Activated CD4-positive, alpha-beta memory T cell treated with anti-CD3 and anti-CD28 coated beads for 36 hours (primary cell): ENCODE results near the gene SCGB1C2. TPM values are rescaled to one million over a fixed set of nuclear protein-coding genes. Genes with fewer than 3 reads are reported as not detected.
"Not testable (repeated sequence)": the region's sequence is repeated elsewhere in the genome, so short reads cannot be mapped to it uniquely, and the experiment has no call there.

Experiments
- CTCF ChIA-PET: fragments of 350-600 bp; sonication (Branson Sonifier 250); formaldehyde crosslinking; loops from one replicate; lab custom pipeline; 2021; ENCODE audit warnings: antibody characterized with exemption, inconsistent platforms; lab: Charles Lee
- POLR2A ChIA-PET: fragments of 350-600 bp; sonication (Branson Sonifier 250); formaldehyde crosslinking; loops from one replicate; lab custom pipeline; 2021; ENCODE audit warnings: antibody characterized with exemption; lab: Charles Lee
- DNase-seq: peaks from one replicate; pipeline ENCODE4 v3.0.0-alpha.2; 2020
- H3K27ac Mint-ChIP-seq: one replicate; pipeline ENCODE4 v1.8.0; 2021; ENCODE audit warnings: mixed read lengths
- H3K27me3 Mint-ChIP-seq: one replicate; pipeline ENCODE4 v1.8.0; 2021; ENCODE audit warnings: mixed read lengths
- H3K36me3 Mint-ChIP-seq: one replicate; pipeline ENCODE4 v1.8.0; 2021; ENCODE audit warnings: mixed read lengths
- H3K4me1 Mint-ChIP-seq: one replicate; pipeline ENCODE4 v1.8.0; 2021; ENCODE audit warnings: low read depth, mixed read lengths
- H3K4me3 Mint-ChIP-seq: one replicate; pipeline ENCODE4 v1.8.0; 2021; ENCODE audit warnings: mild to moderate bottlenecking, mixed read lengths
- H3K9me3 Mint-ChIP-seq: one replicate; pipeline ENCODE4 v1.8.0; 2021; ENCODE audit warnings: mixed read lengths
- intact Hi-C: fragments of 100-400 bp; cut with micrococcal nuclease; formaldehyde crosslinking; loops from one replicate; pipeline ENCODE4 v1.15.1; 2023
- total RNA-seq, 2 experiments: library from RNA; stranded (reverse); gene quantifications; one replicate each; pipeline ENCODE4 v1.2.3, GENCODE V29; 2021

SCGB1C2 gene
- not detected for total RNA-seq

DNA sequence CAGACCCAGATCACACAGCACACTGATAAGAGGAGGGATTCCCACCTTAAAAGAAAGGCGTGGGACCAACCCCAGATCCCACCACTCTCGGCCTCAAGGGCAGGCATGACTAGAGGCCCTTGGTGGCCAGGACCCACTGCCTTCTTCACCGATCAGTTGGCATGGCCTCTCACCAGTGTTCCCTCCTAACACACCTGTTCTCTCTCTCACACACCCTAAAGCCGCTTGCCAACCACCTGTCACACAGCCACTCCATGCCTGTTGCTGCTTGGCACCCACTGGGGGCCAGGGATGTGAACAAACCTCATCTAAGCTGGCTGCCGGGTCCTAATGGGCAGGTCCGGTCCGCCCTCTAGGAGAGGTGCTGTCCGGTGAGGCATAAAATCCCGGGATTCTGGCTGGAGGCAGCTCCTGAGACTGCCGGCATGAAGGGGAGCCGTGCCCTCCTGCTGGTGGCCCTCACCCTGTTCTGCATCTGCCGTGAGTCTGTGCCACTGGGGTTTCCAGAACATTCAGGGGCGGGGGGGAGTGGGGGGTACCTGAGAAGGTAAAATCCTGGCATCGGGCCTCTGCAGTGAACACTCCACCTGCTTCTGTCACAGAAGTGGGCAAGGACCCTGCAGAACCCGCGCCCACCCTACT, at the start of gene SCGB1C2:
Gene SCGB1C2, plus strand, starts transcription at position 404 of the 642 bp plus-strand sequence. Its CDS starts 22 bp downstream, at position 426.
- CTCF ChIA-PET, intact Hi-C loops, H3K9me3 Mint-ChIP-seq, H3K4me3 Mint-ChIP-seq, POLR2A ChIA-PET, H3K27me3 Mint-ChIP-seq, H3K27ac Mint-ChIP-seq, H3K4me1 Mint-ChIP-seq, H3K36me3 Mint-ChIP-seq: not testable (repeated sequence)
- DNase-seq: peak; percentile 4

DNA sequence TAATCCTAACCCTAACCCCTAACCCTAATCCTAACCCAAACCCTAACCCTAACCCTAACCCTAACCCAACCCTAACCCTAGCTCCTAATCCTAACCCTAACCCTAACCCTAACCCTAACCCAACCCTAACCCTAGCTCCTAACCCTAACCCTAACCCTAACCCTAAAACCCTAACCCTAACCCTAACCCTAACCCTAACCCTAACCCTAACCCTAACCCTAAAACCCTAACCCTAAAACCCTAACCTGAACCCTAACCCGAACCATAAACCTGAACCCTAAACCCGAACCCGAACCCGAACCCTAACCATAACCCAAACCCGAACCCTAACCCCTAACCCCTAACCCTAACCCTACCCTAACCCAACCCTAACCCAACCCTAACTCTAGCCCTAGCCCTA, 24.3 kb upstream of the SCGB1C2 start:
- H3K27ac Mint-ChIP-seq, intact Hi-C loops, DNase-seq: not testable (repeated sequence)

GRCh38 chr17:118339-118917, 18.9 kb upstream of the SCGB1C2 start:
- H3K27ac Mint-ChIP-seq, POLR2A ChIA-PET, H3K36me3 Mint-ChIP-seq, H3K9me3 Mint-ChIP-seq, CTCF ChIA-PET, H3K4me1 Mint-ChIP-seq, intact Hi-C loops, DNase-seq, H3K4me3 Mint-ChIP-seq, H3K27me3 Mint-ChIP-seq: not testable (repeated sequence)

More for the DNA sequence above, 24.3 kb upstream of the SCGB1C2 start:
- H3K4me1 Mint-ChIP-seq, H3K36me3 Mint-ChIP-seq, POLR2A ChIA-PET, H3K4me3 Mint-ChIP-seq, H3K27me3 Mint-ChIP-seq, CTCF ChIA-PET, H3K9me3 Mint-ChIP-seq: not testable (repeated sequence)

- H3K4me3 Mint-ChIP-seq, H3K27ac Mint-ChIP-seq, intact Hi-C loops, H3K36me3 Mint-ChIP-seq, DNase-seq, H3K4me1 Mint-ChIP-seq, H3K27me3 Mint-ChIP-seq, POLR2A ChIA-PET, CTCF ChIA-PET, H3K9me3 Mint-ChIP-seq: not testable (repeated sequence)
These were observed 3.4 kb upstream of the SCGB1C2 start for GRCh38 chr17:133932-134331.

- H3K4me1 Mint-ChIP-seq, H3K27me3 Mint-ChIP-seq, H3K36me3 Mint-ChIP-seq, intact Hi-C loops, H3K4me3 Mint-ChIP-seq, CTCF ChIA-PET, POLR2A ChIA-PET, H3K9me3 Mint-ChIP-seq, H3K27ac Mint-ChIP-seq: not testable (repeated sequence)
- DNase-seq: peak; percentile 57
These were observed 3.0 kb upstream of the SCGB1C2 start for GRCh38 chr17:134332-134785.

DNA sequence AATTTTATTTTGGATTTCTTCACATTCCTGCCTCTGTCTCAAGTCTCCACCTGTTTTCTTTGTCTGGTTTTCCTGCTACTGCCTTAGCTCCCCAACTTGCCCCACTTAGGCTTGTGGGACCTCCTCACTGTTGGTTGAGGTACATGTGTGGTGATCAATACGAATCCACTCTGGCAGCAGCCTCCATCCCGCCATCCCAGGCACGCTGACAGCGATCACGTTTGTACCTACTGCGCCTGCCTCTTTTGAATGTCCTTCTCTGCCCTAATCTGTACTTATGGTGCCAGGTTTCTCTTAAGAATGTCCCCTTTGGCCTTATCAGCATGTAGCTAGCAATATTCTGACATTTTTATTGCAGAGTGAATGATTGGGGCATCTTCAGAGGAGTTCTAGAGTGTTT, 2.3 kb upstream of the SCGB1C2 start:
- H3K36me3 Mint-ChIP-seq, H3K4me3 Mint-ChIP-seq, intact Hi-C loops, CTCF ChIA-PET, H3K27ac Mint-ChIP-seq, H3K4me1 Mint-ChIP-seq, POLR2A ChIA-PET, H3K9me3 Mint-ChIP-seq, DNase-seq, H3K27me3 Mint-ChIP-seq: not testable (repeated sequence)

- POLR2A ChIA-PET, H3K4me3 Mint-ChIP-seq, H3K27ac Mint-ChIP-seq, H3K36me3 Mint-ChIP-seq, H3K9me3 Mint-ChIP-seq, intact Hi-C loops, DNase-seq, H3K27me3 Mint-ChIP-seq, H3K4me1 Mint-ChIP-seq, CTCF ChIA-PET: not testable (repeated sequence)
These were observed 1.5 kb upstream of the SCGB1C2 start for GRCh38 chr17:135895-136294.

DNA sequence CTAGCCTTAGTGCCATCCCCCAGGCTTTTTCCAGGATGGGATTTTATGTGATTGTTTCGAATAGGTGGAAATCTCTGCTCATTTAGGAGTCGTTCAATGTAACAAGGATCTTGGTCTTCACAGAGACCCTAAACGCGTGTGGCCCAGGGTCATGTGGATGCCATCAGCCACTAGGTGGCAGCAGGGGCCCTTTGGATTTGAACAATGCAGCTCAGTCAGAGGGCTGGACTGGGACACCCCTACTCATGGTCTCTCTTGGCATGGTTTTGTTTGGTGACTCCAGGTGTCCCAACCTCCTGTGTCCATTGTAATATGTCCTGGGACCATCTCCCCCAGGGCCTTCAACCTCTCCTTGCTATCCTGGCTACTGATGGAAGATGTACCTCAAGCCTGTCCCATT, 838 bp upstream of the SCGB1C2 start:
- H3K27me3 Mint-ChIP-seq, intact Hi-C loops, H3K4me3 Mint-ChIP-seq, H3K27ac Mint-ChIP-seq, H3K4me1 Mint-ChIP-seq, POLR2A ChIA-PET, H3K9me3 Mint-ChIP-seq, H3K36me3 Mint-ChIP-seq, CTCF ChIA-PET: not testable (repeated sequence)
- DNase-seq: peak; percentile 86

DNA sequence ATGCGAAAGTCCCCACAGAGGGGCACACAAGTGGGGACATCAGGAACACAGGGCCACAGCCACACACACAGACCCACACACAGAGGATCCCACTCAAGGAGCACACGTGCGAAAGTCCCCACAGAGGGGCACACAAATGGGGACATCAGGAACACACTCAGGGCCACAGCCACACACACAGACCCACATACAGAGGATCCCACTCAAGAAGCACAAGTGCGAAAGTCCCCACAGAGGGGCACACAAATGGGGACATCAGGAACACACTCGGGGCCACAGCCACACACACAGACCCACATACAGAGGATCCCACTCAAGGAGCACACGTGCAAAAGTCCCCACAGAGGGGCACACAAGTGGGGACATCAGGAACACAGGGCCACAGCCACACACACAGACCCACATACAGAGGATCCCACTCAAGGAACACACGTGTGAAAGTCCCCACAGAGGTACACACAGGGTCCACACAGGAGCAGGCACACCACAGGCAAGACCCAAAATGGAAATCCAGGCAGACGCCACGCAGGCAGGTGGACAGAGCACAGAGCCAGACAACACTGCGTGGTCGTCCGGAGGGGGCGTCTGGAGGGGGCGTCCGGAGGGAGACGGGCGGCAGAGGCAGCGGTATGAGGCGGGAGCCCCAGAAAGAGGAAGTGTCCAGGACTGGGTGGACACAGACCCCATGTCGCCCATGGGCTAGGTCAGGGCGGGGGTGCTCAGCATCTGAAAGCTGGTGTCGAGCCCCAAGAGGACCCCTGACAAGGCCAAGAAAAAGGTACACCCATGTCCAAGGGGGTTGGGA, 2.2 kb downstream of the SCGB1C2 start:
- H3K9me3 Mint-ChIP-seq, H3K27me3 Mint-ChIP-seq, CTCF ChIA-PET, POLR2A ChIA-PET, H3K27ac Mint-ChIP-seq, H3K36me3 Mint-ChIP-seq, H3K4me1 Mint-ChIP-seq, H3K4me3 Mint-ChIP-seq, intact Hi-C loops: not testable (repeated sequence)
- peak; percentile 3 for DNase-seq

DNA sequence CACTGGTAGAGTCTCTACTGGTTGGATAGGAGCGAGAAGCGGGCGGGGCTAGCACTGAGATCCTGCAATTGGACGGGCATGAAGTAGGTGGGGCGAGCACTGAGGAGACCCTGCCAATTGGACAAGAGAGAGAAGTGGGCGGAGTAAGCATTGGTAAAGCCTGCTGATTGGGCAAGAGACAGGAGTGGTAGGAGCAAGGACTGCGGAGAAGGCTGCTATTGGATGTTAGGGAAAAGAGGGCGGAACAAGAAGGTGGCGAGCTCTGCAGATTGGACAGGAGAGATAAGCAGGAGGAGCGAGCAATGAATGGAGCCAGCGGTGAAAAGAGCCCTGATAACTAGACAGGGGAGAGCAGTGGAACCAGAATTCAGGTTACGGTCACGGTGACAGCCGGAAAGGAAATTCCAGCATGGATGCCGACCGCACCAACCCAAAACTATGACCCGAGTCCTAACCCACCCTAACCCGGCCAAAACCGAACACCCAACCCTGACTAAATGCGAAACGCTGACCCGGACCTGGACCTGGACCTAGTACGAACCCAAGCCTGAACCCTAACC, 4.8 kb downstream of the SCGB1C2 start:
- Mint-ChIP-seq H3K9me3 (no peaks in the 10 kb centered on the region), H3K27me3 (no peaks in the 10 kb centered on the region), H3K4me3 (no peak overlapping the region), H3K4me1 (peaks cover 2% of the 10 kb centered on the region), H3K36me3 (no peaks in the 10 kb centered on the region), H3K27ac (no peak overlapping the region)
- DNase-seq: peak; percentile 54
- intact Hi-C loops: no loop called here
- ChIA-PET POLR2A (no interaction called here), CTCF (no interaction called here)

- Mint-ChIP-seq H3K27ac (no peak overlapping the region), H3K27me3 (no peaks in the 10 kb centered on the region), H3K4me1 (peaks cover 2% of the 10 kb centered on the region), H3K36me3 (no peaks in the 10 kb centered on the region), H3K4me3 (no peak overlapping the region), H3K9me3 (no peaks in the 10 kb centered on the region)
- ChIA-PET POLR2A (no interaction called here), CTCF (interaction anchor here (1.3 kb wide), 1 partner anchor 856 kb away, joined by 3 read pairs; no protein-coding TSS in a partner anchor)
- DNase-seq: peak; percentile 6
- intact Hi-C loops: no loop called here
These were observed 5.8 kb downstream of the SCGB1C2 start for GRCh38 chr17:142876-143784.
